ENCODE data around the gene SEC31A. TPM values are rescaled to one million over a fixed set of nuclear protein-coding genes. Genes with fewer than 3 reads are reported as not detected.
A peak's percentile ranks its signal among the peaks of the same experiment; 100 is the strongest.

SEC31A gene
- total and polyA plus RNA-seq, 8 donors = 221 to 286 (median 251) TPM

DNA sequence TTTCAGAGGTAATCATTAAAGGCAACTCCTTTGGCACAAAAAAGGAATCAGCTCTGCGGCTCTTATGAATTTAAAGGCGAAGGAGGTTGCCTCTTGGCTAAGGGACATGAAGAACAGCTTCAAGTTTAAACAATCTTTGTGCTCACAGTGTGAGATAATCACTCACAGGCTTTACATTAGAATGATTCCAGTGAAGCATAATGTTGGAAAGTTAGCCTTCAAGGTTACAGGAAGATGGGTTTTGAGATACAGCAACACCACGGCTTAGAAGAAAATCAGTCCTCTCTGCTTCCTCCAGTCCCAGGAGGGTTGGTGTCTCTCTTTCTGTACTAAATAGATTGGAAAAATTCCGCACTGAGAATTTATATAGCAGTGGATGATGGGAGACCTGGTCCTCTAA lies 80.8 kb downstream of the SEC31A start:
- H3K9me3 ChIP-seq = no peaks in the 10 kb centered on the region
- ATAC-seq = no peak
- no peaks in the 10 kb centered on the region for H3K4me1 ChIP-seq
- no peak overlapping the region for H3K4me3 ChIP-seq
- intact Hi-C loops (cut with DNase I) = no loop called here
- TF ChIP-seq, protein P1, sequence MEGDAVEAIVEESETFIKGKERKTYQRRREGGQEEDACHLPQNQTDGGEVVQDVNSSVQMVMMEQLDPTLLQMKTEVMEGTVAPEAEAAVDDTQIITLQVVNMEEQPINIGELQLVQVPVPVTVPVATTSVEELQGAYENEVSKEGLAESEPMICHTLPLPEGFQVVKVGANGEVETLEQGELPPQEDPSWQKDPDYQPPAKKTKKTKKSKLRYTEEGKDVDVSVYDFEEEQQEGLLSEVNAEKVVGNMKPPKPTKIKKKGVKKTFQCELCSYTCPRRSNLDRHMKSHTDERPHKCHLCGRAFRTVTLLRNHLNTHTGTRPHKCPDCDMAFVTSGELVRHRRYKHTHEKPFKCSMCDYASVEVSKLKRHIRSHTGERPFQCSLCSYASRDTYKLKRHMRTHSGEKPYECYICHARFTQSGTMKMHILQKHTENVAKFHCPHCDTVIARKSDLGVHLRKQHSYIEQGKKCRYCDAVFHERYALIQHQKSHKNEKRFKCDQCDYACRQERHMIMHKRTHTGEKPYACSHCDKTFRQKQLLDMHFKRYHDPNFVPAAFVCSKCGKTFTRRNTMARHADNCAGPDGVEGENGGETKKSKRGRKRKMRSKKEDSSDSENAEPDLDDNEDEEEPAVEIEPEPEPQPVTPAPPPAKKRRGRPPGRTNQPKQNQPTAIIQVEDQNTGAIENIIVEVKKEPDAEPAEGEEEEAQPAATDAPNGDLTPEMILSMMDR (IDR thresholded peaks at IDR 0.05) = no peak
- H3K27ac ChIP-seq = no peak overlapping the region
- no peaks in the 10 kb centered on the region for H3K27me3 ChIP-seq
- H3K36me3 ChIP-seq = no peaks in the 10 kb centered on the region
- no peak for DNase-seq

- Histone ChIP-seq H3K4me3 (no peak overlapping the region), H3K4me1 (no peaks in the 10 kb centered on the region), H3K36me3 (no peaks in the 10 kb centered on the region), H3K27ac (no peak overlapping the region), H3K27me3 (no peaks in the 10 kb centered on the region), H3K9me3 (no peaks in the 10 kb centered on the region)
- DNase-seq (no peak), ATAC-seq (no peak)
- intact Hi-C loops (cut with DNase I) = loop anchor here in 1 of 2 donors (10.0 kb wide), 1 partner anchor 345 kb away; no protein-coding TSS in a partner anchor
- TF ChIP-seq, protein P1 (IDR thresholded peaks at IDR 0.05) = no peak
These were observed 81.3 kb downstream of the SEC31A start for GRCh38 chr4:82809619-82810018.

- no peak overlapping the region for H3K4me3 ChIP-seq
- H3K27me3 ChIP-seq = peaks cover 0 to 26% of the 10 kb centered on the region in 2 donors
- intact Hi-C loops (cut with DNase I) = loop anchor here in 1 of 2 donors (10.0 kb wide), 1 partner anchor 339 kb away; no protein-coding TSS in a partner anchor
- DNase-seq (no peak), ATAC-seq (no peak)
- H3K36me3 ChIP-seq = no peaks in the 10 kb centered on the region
- no peaks in the 10 kb centered on the region for H3K9me3 ChIP-seq
- no peak overlapping the region for H3K27ac ChIP-seq
- TF ChIP-seq, protein P1 (IDR thresholded peaks at IDR 0.05) = no peak
- peaks cover 7 to 8% of the 10 kb centered on the region in 2 donors for H3K4me1 ChIP-seq
These were observed 87.2 kb downstream of the SEC31A start for GRCh38 chr4:82803746-82804145.

GRCh38 chr4:82802911-82803310 lies 88.0 kb downstream of the SEC31A start:
- intact Hi-C loops (cut with DNase I) = loop anchor here in 1 of 2 donors (10.0 kb wide), 1 partner anchor 338 kb away; no protein-coding TSS in a partner anchor
- TF ChIP-seq, protein P1 (IDR thresholded peaks at IDR 0.05) = no peak
- H3K4me1 ChIP-seq = peaks cover 8 to 15% of the 10 kb centered on the region in 2 donors
- H3K27ac ChIP-seq = no peak overlapping the region
- peaks cover 0 to 35% of the 10 kb centered on the region in 2 donors for H3K27me3 ChIP-seq
- DNase-seq (no peak), ATAC-seq (no peak)
- H3K9me3 ChIP-seq = no peaks in the 10 kb centered on the region
- H3K4me3 ChIP-seq = no peak overlapping the region
- H3K36me3 ChIP-seq = no peaks in the 10 kb centered on the region

- Histone ChIP-seq H3K4me1 (peaks cover 8 to 24% of the 10 kb centered on the region in 2 donors), H3K4me3 (no peak overlapping the region), H3K9me3 (no peaks in the 10 kb centered on the region), H3K27ac (no peak overlapping the region), H3K27me3 (peaks cover 0 to 44% of the 10 kb centered on the region in 2 donors), H3K36me3 (no peaks in the 10 kb centered on the region)
- DNase-seq (peak in 1 of 4 donors; percentile 44), ATAC-seq (no peak)
- intact Hi-C loops (cut with DNase I) = loop anchor here in 1 of 2 donors (10.0 kb wide), 1 partner anchor 337 kb away; no protein-coding TSS in a partner anchor
- TF ChIP-seq, protein P1 (IDR thresholded peaks at IDR 0.05) = peak in 1 of 2 donors; percentile 21
These were observed 88.9 kb downstream of the SEC31A start for GRCh38 chr4:82801910-82802521.

Measured in left lung (tissue), 10 donors.